Measurements from ENCODE around the gene POU4F2.
"Not testable (repeated sequence)": the region's sequence is repeated elsewhere in the genome, so short reads cannot be mapped to it uniquely, and the experiment has no call there.

POU4F2 gene

DNA sequence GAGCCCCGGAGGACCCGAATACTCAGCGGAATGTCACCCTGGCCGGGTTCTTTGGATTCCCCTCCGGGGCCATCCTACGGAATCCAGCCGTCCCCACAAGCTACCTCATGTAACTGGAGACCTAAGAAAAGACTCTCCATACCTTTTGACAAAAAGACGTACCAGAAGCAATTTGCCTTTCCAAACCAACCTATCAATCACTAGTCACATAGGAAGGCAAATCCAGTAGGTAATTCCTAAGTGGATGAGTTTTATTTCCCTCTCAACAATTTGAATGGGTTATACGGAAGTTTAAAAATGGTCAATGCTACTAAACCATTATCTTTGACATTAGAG is 16.8 kb downstream of the POU4F2 start:
- no peak for DNase-seq (ENCODE audit: low read depth)

DNA sequence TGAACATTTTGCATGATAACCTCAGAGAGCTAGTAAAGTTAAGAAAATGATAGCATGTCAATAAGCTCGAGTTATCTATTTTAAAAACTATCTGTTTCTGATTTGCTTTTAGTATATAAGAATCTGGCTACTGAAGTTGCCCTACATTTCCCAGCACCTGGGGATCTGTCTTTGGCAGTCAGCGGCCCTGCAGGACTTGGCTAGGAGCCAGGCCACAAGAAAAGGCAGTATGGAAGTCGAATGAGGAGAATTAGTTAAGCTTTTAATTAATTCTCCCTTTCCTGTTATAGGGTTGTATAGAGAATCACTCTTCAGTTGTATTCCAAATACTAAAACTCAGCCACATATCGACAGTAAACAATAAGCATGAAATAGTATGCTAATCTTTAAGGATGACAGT is 22.7 kb downstream of the POU4F2 start:
- no peak for DNase-seq (ENCODE audit: low read depth)

DNA sequence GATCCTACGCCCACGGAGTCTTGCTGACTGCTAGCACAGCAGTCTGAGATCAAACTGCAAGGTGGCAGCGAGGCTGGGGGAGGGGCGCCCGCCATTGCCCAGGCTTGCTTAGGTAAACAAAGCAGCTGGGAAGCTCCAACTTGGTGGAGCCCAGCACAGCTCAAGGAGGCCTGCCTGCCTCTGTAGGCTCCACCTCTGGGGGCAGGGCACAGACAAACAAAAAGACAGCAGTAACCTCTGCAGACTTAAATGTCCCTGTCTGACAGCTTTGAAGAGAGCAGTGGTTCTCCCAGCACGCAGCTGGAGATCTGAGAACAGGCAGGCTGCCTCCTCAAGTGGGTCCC is 25.2 kb downstream of the POU4F2 start:
- not testable (repeated sequence) for DNase-seq (ENCODE audit: low read depth)

- no peak for DNase-seq (ENCODE audit: low read depth)
Observed at GRCh38 chr4:146674829-146675570, 36.3 kb downstream of the POU4F2 start.

All from fibroblast of gingiva (primary cell).